GM19035 (cell line): ENCODE data around the gene RUBCNL.
"Not testable (repeated sequence)": the region's sequence is repeated elsewhere in the genome, so short reads cannot be mapped to it uniquely, and the experiment has no call there.

Source experiments
- ATAC-seq: cut with Tn5 transposase; IDR thresholded peaks from one replicate; pipeline ENCODE4 v1.9.1; 2021; ENCODE audit not compliant: unreplicated experiment

Gene RUBCNL

DNA sequence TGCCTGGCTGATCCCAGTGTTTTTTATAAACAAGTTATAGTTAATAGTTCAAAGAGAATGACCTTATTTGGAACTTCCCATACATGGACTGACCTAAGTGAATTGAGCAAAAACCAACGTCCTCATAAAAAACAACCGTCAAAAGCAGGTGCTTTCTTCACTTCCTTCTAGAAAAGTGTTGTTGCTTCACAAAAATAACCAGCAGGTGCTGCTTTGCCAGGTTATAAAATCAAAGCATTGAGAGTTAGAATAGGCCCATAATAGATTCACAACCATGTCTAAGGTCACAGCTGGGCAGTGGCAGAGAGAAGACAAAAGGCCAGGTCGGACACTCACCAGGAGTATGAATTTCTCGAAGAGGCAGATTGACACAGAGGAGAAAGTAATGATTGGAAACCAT is 9.5 kb downstream of the RUBCNL start:
- ATAC-seq, result peak; percentile 42

- ATAC-seq, result no peak
Measured at GRCh38 chr13:46374710-46375109, 12.3 kb downstream of the RUBCNL start.

DNA sequence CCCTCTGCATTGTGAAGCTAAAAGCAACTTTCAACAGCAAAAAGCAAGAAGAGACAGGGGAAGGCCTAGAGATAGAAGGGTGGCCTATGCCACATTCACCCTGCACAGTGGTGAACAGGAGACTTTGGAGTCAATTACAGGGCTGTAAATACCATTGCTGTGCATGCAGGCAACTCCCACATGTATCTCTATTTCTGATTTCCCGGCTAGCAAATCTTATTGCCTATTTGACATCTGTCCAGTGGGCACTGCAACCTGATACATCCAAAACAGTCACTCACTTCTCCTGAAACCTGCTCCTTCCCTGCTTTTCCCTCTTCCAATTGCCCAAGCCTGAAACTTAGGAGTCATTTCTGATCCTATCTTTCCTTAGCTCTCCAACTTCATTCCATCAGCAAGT is 13.4 kb downstream of the RUBCNL start:
- no peak for ATAC-seq

DNA sequence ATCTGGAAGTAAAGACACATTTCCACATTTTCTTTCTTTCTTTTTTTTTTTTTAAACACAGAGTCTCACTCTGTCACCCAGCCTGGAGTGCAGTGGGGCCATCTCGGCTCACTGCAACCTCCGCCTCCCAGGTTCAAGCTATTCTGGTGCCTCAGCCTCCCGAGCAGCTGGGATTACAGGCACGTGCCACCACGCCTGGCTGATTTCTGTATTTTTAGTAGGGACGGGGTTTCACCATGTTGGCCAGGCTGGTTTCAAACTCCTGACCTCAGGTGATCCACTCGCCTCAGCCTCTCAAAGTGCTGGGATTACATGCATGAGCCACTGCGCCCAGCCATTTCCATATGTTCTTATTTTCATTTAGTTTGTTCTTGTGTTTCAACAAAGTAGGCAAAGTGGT is 14.1 kb downstream of the RUBCNL start:
- not testable (repeated sequence) for ATAC-seq

DNA sequence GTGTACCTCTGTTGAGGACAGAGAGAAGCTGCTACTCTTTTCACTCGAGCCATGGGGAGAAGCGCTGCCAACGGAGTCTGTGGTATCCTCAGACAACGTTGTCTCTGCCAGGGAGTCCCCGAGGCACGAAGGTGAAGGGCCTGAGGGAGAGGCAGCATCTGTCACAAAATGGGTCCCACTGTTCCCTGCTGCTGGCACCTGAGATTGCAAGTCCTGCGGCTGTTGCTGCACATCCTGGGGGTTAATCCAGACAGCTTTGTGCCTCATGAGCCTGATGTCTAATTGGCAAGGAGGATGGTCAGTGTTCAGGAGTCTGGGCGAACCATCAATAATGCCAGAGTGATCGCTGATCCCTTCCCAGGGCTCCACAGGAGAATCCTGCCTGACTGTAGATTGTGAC is 15.0 kb downstream of the RUBCNL start:
- no peak for ATAC-seq

DNA sequence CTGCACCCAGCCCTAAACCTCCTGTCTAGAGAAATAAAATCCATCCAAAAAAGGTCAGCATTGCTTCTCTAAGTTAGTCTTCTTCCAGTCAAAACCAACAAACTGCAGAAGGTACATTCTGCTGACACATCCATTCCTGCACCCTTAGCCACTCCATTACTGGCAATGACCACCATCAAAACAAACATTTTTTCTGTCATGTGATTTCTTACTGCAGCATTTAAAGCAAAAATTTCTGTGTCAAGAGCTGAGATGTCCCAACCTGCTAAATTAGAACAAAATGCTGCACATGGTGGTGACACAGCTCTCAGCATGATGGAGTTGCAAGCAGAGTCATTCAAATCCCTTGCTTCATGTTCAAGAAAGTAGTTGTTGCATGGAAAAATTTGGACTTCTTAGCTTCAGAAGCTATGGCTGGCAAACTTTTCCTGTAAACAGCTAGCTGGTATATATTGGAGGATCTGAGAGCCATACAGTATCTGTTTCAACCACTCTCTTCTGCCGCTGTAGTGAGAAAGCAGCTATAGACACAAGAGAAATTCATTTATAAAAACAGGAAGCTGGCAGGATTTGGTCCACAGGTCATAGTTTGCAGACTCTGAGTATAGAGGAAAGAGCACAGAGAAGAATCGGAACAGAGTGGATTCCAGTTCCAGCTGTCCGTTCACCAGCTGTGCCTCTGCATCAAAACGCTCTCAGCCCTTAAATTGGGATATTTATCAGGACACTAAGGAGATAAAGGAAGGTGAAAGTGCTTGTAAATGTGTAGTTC is 17.4 kb downstream of the RUBCNL start:
- no peak for ATAC-seq

- no peak for ATAC-seq
Measured at GRCh38 chr13:46367617-46368327, 19.3 kb downstream of the RUBCNL start.

- no peak for ATAC-seq
Measured at GRCh38 chr13:46361276-46361934, 25.6 kb downstream of the RUBCNL start.

GRCh38 chr13:46360604-46361003 is 26.4 kb downstream of the RUBCNL start:
- no peak for ATAC-seq

DNA sequence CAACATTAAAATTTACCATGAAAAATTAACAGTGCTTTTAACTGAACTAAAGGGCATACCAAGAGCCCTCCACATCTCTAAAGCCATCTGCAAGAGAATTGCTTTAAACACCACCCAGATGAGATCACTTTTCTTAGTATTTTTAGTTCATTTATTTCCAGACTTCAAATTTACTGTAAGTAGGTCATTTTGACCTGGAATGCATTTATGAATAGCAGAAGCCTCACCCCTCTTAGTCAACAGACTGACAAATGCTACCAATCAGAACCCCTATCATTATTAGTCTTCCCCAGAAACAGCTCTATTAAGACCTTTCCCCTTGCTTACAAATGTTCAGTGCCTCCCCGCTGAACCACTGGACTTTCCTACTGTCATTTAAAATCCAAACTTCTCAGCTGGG is 27.3 kb downstream of the RUBCNL start:
- no peak for ATAC-seq

DNA sequence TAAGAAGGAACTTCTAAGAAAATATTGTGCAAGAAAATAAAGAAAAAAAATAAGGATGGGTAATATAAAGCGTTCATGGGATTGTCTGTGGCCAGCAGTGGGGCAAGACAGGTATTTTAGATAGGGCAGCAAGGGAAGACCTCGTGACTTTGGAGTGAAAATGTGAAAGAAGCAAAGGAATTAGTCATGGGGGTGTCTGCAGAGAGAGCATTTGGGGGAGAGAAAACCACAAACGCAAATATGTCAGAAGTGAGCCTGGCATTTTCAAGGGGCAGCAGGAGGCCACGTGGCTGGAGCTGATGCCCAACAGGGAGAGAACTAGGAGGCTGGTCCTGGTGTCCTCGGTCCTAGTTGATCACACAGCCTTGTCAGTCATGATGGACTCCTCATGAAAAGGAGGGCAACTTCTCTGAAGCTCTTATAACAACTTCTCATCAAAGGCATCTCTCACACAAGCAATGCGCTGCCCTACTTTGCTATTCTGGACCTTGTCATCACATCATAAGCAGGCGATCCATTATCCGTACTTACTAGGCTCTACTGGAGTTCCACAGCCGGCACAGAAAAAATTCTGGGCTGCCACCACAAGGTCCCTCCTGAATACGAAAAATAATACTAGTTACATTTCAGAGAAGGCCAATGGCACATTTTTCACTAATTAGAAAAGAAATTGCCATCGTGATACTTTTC is 31.0 kb downstream of the RUBCNL start:
- no peak for ATAC-seq

- ATAC-seq, result no peak
Measured at GRCh38 chr13:46355088-46355468, 32.0 kb downstream of the RUBCNL start.

DNA sequence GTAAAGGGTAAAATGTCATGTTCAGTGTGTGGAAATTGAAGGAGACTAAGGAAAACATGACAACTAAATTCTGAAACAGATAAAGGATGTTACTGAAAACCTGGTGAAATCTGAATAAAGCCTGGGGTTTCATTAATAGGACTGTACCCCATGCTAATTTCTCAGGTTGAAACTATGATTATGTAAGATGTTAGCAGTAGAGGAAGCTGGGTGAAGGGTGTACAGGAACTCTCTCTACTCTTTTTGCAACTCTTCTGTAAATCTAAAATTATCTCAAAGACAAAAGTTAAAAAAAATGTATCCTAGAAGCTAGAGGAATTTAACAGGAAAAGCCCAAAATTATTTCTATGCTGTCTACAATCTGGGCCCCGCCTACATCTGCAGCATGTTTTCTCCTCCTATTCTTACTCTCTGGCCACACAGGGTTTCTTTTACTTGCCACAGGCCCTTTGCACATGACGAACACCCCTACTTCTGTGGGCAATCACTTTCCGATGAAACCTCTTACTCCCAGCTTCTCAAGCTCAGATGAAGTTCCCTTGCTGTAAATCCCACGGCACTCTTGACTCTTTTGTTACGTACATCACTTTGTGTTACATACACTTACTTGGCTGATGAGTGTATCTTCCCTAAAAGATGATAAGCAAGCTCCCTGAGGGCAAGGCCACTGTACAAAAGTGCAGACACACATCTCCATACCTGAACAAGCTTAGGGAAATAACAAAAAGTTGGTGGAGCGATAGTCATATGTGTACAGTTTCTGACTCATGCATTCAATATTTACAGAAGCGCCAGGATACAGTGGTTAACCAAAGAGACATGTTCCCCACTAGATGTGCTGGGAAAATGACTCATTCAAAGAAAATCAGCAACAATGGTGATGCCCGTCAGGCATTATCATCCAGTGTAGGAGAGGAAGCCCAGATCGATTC is 32.6 kb downstream of the RUBCNL start:
- no peak for ATAC-seq

DNA sequence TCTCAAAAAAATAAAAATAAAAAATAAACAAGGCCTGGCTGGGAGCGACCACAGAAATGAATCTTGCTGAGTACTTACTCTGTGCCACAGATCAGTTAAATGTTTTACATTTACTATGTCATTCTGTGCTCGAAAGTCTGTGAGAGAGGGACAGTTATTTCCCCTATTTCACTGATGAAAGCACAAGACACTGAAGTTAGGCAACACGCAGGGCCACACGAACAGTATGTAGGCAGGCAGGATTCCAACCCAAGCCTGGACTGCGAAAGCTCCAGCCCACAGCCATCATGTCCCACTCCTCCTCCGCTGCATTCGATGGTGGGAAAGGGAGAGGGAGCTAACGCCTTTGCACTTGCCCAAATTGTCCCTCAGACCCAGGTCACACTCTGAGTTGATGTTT is 34.2 kb downstream of the RUBCNL start:
- ATAC-seq, result no peak

DNA sequence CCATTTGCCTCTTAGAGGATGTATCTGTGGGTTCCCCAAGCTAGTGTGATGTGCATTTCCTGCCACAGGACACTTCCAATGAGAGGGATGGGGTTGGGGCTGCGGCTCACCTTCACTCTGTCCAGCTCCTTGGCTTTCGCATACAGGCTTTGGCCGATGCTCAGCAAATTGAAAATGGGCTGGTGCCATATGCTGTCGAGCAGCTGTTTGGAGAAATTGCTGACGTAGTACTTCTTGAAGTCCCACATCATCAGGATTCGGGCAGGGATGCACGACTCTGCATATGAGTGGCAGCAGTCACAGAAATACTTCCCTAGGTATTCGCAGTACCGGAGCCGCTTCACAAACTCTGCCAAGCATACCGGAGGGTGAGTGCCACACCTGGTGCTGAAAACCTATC is 37.0 kb downstream of the RUBCNL start:
- no peak for ATAC-seq

- no peak for ATAC-seq
Measured at GRCh38 chr13:46348961-46349360, 38.1 kb downstream of the RUBCNL start.

DNA sequence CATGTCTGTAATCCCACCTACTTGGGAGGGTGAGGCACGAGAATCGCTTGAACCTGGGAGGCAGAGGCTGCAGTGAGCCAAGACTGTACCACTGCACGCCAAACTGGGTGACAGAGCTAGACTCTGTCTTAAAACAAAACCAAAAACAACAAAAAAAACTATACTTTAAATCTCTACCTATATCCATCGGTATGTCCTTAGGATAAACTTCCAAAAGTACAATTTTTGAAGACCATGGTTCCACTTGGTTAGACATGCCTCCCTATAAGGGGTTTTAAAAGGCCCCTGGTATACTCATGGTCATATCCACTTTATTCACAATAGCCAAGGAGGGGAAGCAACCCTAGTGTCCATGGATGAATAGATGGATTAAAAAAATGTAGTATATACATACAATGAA is 39.8 kb downstream of the RUBCNL start:
- ATAC-seq, result no peak

GRCh38 chr13:46345866-46346265 is 41.2 kb downstream of the RUBCNL start:
- no peak for ATAC-seq

GRCh38 chr13:46345398-46345797 is 41.7 kb downstream of the RUBCNL start:
- no peak for ATAC-seq

DNA sequence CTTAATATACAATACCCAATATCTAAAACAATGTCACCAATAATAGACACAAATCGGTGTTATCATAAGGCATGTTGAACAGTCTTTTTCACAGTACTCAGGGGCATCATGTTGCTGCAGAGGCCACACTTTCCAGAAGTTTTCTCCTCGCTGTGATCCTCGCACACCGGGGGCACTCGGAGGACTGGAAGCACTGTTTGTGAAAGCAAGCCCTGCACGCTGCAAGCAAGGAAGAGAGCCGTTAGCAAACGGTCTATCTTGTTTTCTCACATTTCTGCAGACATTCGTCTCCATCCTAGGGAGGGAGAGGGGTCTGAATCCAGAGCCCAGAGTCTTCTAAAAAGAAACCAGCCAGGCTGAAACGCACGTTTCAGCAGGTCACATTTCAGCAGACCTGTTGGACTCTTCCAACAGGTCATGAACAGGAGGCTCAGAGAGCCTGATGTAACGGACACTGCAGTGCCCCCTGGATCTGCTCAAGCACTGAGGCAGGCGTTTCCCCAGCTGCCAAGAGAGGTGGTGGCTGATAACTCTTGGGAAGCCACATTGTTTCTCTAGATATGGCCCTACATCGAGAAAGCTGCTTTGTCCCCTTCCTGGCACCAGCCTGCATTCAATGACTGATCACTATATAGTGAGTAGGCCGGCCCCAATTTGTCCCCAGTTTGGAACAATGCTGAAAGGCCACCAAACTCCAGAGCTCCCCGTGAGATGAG is 43.6 kb downstream of the RUBCNL start:
- ATAC-seq, result no peak
